ENCODE data around the gene EXOC6.
"Not testable (repeated sequence)": the region's sequence is repeated elsewhere in the genome, so short reads cannot be mapped to it uniquely, and the experiment has no call there.

EXOC6 gene

GRCh38 chr10:92880917-92881316 lies 32.6 kb downstream of the EXOC6 start:
- DNase-seq, result no peak

GRCh38 chr10:92886334-92886961 lies 38.1 kb downstream of the EXOC6 start:
- no peak for DNase-seq

- DNase-seq, result no peak
These were observed 42.2 kb downstream of the EXOC6 start for GRCh38 chr10:92890471-92890870.

- DNase-seq, result no peak
These were observed 43.8 kb downstream of the EXOC6 start for GRCh38 chr10:92891885-92892690.

- no peak for DNase-seq
These were observed 44.4 kb downstream of the EXOC6 start for GRCh38 chr10:92892691-92893054.

GRCh38 chr10:92894081-92894655 lies 45.8 kb downstream of the EXOC6 start:
- DNase-seq, result no peak

GRCh38 chr10:92897916-92898315 lies 49.6 kb downstream of the EXOC6 start:
- DNase-seq, result no peak

GRCh38 chr10:92901819-92902251 lies 53.5 kb downstream of the EXOC6 start:
- no peak for DNase-seq

GRCh38 chr10:92903633-92904032 lies 55.3 kb downstream of the EXOC6 start:
- DNase-seq, result no peak

GRCh38 chr10:92907280-92907679 lies 59.0 kb downstream of the EXOC6 start:
- no peak for DNase-seq

- DNase-seq, result not testable (repeated sequence)
These were observed 64.3 kb downstream of the EXOC6 start for GRCh38 chr10:92912631-92913030.

- DNase-seq, result no peak
These were observed 65.7 kb downstream of the EXOC6 start for GRCh38 chr10:92913973-92914372.

GRCh38 chr10:92914478-92915325 lies 66.4 kb downstream of the EXOC6 start:
- peak; percentile 51 for DNase-seq

GRCh38 chr10:92915892-92916291 lies 67.6 kb downstream of the EXOC6 start:
- no peak for DNase-seq

- no peak for DNase-seq
These were observed 68.1 kb downstream of the EXOC6 start for GRCh38 chr10:92916433-92916832.

- no peak for DNase-seq
These were observed 70.3 kb downstream of the EXOC6 start for GRCh38 chr10:92918603-92919002.

- DNase-seq, result no peak
These were observed 72.5 kb downstream of the EXOC6 start for GRCh38 chr10:92920866-92921265.

GRCh38 chr10:92923416-92923815 lies 75.1 kb downstream of the EXOC6 start:
- DNase-seq, result no peak

- no peak for DNase-seq
These were observed 81.6 kb downstream of the EXOC6 start for GRCh38 chr10:92929896-92930295.

- no peak for DNase-seq
These were observed 83.3 kb downstream of the EXOC6 start for GRCh38 chr10:92931597-92931996.

GRCh38 chr10:92937876-92938275 lies 89.6 kb downstream of the EXOC6 start:
- no peak for DNase-seq

GRCh38 chr10:92938841-92939240 lies 90.5 kb downstream of the EXOC6 start:
- DNase-seq, result no peak

GRCh38 chr10:92942226-92942625 lies 93.9 kb downstream of the EXOC6 start:
- no peak for DNase-seq
